Ammon's horn (tissue), 1 donor: Measurements from ENCODE around the gene PGBD5.

Experiments used
- DNase-seq: peaks from one replicate; pipeline ENCODE4 v3.0.0-alpha.2; 2016; ENCODE audit warnings: low spot score

PGBD5 gene

DNA sequence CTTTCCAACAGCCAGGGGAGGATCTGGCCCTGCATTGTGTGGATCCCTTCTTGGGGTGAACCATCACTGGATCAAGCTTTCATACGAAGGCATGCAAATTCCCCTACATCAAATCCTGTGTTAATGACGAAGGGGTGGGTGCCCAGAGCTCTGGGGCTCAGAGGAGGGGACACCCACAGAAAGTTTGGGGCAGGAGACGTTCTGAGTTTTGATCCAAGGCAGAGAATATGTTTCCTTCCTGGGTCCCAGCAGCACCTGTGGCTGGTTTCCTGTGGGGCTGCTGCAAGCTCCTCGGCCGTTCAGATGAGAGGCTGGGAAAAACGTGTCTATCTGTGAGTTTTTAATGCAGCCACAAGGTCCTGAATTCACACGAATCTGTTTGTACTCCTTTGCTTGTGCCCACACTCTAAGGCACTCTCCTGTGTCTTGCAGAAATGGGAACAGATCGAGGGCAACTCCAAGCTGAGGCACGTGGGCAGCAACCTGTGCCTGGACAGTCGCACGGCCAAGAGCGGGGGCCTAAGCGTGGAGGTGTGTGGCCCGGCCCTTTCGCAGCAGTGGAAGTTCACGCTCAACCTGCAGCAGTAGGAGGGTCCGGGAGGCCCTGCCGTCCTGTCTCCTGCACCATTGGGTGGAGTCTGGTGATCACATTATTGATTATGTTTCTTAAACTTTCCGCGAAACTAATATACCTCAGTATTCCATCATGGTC lies 147.1 kb downstream of the PGBD5 start:
- DNase-seq, result no peak

DNA sequence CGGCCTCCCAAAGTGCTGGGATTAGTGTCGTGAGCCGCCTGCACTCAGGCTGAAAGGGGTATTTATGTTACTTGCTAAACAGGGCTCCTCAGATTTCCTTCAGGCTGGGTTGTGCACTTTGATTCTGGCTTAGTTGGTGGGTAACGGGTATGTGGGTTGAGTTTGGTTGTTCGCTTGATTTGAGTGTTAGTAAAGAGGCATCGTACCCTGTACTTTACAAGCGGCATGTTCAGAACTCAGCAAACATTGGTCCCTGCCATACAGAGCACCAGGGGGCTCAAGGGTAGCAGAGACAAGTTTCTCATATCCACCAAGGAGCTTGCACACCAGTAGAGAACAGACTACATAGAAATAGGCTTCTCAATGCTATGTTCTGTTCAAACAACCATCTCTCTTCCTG lies 147.8 kb downstream of the PGBD5 start:
- no peak for DNase-seq

GRCh38 chr1:230277201-230278025 lies 148.7 kb downstream of the PGBD5 start:
- DNase-seq, result no peak

DNA sequence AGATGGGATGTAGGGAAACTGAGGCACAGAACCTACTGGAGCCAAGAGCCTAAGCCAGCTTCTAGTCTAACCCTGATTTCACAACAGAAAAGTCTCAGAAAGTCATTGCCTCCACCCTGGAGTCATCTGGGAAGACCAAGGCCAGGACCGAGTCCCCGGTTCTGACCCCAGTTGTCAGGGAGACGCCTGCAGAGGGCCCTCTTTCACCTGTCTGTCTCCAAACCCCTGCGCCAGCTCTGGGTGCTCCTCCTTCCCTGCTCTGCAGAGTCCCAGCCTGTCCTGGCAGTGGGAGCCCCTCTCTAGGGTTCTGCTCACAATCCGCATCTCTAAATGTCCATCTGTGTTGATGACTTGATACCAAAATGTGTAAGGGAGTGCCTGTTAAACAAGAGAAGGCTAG lies 149.7 kb downstream of the PGBD5 start:
- DNase-seq, result no peak

DNA sequence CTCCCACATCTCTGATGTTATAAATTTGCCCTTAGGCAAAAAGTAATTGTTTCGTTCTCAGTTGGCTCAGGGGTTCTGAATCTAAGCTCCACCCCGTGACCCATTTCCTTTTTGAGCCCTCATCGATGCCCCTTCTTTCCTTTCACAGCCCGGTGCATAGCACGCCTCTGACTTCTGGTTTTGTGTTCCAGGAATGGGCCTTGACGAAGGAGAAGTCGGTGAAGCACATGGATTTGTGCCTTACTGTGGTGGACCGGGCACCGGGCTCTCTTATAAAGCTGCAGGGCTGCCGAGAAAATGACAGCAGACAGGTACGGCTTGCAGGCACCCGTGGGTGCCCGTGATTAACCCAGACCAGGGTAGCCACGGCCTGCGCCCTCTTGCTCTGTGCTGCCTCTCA lies 151.9 kb downstream of the PGBD5 start:
- no peak for DNase-seq

GRCh38 chr1:230273141-230273710 lies 152.9 kb downstream of the PGBD5 start:
- no peak for DNase-seq

- DNase-seq, result no peak
Observed at GRCh38 chr1:230272557-230272956, 153.6 kb downstream of the PGBD5 start.

DNA sequence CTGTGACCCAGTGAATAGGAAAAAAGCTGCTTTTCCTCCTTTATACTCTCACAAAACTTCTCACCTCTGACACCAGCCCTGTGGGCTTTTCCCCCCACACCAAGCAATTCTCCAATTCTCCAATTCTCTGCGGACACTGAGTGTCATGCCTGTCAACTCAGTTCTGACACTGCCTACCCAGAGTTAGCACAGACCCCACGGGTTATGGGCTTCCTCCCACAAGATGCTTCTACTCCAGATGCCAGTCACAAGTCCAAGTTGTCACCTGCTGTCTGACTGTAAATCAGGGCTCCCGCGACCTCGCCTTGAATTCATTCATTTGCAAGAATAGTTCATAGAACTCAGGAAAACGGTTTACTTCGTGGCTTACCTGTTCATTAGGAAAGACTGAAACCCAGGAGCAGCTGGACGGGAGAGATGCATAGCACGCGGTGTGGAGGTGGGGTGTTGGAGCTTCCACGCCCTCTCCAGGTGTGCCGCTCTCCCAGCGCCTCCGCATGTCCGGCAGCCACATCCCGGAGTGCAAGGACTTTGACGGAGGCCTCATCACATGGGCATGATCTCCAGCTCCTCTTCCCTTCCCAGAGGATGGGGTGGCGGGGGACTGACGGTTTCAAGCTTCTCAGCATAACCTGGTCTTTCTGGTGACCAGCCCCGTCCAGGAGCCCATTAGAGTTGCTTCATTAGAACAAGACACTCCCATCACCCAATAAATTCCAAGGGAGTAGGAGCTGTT lies 154.7 kb downstream of the PGBD5 start:
- DNase-seq, result no peak

DNA sequence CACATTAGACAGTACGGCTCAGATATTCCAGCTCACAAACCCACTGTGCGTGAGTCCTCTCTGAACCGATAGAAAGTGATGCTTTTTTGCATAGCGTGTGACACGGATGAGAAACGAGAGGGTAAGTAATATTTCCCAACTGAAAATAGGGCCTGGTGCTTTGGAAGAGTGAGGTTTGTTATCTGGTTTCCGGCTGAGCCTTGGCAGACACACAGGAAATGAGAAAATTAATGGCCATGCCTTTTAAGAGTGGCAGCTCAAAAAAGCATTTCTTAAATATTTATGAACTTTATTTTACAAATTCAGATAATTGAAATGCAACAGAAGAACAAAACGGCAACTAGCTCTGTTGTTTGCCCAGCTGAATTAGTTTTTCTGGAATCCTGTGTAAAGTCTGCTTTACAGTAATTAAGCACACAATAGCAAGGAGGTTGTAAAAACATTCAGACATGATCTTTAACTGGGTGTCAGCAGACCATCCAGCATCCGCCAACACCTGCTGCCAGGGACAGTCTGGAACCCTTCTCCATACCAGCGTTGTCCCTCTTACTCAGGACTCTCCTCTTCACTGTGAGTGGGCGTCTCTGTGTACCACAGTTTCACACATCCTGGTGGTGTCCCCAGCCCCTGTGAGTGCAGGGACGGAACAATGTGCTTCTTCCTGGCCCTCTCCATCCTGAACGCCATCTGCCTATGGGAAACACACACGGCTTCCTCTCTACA lies 155.4 kb downstream of the PGBD5 start:
- DNase-seq, result no peak

DNA sequence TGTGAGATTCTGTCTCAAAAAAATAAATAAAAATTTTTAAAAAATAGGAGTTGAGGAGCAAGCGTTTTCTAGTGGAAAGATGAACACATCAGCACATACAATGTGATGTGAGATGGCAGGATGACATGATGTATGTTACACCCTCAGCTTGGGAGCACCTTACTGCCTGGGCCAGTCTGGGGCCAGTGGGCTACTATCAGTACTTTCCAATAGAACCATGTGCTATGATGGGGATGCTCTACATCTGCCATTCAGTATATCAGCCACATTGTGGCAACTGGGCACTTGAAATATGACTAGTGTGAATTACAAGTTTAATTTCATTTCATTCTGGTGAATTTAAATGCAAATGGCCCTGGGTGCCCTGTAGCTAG lies 156.0 kb downstream of the PGBD5 start:
- no peak for DNase-seq

DNA sequence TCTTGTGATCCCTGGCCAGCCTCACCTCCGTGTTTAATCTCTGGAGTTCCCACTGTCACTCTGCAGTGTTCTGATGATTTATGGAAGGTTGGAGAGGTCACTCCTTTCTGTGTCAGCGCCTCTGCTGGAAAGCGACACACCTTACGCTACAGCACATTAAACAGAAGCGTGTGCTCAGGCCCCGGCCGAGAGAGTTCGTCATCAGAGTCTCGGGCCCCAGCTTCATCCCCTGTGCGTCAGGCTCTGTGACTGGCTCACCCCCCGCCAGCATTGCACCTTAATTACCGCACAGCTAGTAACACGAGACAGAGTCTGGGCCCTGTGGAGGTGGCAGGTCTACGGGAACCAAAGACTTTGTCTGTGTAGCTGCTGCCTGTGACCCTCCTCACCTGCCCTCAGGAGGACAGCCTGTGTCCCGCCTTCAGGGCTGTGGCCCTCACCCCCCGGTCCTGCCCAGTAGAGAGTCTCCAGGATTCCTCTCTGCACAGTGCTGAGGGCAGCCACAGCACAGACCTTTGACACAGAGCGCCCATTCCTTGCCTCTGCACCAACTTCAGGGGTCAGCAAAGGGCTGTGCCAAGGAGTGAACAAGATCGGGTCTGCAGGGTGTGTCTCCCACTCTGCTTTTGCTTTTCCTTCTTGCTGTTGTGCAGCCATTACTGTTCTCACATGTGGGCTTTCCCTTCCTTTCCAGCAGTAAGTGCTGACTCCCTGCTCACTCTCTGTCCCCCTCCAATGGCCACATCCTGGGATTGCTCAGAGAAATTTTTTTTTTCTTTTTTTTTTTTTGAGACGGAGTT lies 157.6 kb downstream of the PGBD5 start:
- DNase-seq, result peak; percentile 66

- DNase-seq, result no peak
Observed at GRCh38 chr1:230267338-230268065, 158.6 kb downstream of the PGBD5 start.

GRCh38 chr1:230266456-230266855 lies 159.7 kb downstream of the PGBD5 start:
- no peak for DNase-seq

DNA sequence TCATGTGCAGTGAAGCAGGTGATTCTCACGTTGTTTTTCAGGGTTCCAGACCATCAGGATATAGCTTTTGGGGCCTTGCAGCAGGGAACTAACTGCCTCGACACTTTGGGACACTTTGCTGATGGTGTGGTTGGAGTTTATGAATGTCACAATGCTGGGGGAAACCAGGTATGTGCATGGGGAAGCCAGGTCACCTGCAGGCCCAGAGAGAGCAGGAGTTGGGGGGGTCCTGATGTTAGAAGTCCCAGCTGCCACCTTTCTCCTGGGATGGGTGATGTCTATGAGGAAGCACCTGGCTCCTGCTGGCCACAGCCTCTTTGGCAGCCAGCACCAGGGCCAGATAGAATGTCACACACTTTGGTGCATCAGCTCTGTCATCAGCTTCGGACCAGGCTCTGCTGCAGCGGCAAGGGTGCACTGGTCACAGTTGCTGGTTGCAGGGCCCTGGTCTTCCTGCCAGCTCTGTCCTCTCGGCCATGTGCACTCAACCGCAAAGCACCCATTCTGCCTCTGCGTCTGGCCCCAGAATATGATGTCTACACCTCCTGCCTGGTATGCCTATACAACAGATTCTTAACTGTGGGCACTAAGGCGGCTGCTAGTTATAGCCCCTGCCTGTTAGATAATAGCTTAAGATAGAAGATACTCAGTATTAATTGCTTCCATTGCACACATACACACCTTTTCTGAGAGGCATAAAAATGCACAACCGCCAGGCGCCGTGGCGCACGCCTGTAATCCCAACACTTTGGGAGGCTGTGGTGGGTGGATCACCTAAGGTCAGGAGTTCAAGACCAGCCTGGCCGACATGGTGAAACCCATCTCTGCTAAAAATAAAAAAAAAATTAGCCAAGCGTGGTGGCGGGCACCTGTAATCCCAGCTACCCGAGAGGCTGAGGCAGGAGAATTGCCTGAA lies 160.7 kb downstream of the PGBD5 start:
- DNase-seq, result no peak
